CD4-positive, alpha-beta memory T cell (primary cell): ENCODE results near the gene CDCP2. TPM values are rescaled to one million over a fixed set of nuclear protein-coding genes. Genes with fewer than 3 reads are reported as not detected.

Experiments
- CTCF ChIA-PET: fragments of 350-600 bp; sonication (Branson Sonifier 250); formaldehyde crosslinking; loops from one replicate; lab custom pipeline; 2021; ENCODE audit warnings: inconsistent platforms; ENCODE audit not compliant: partially characterized antibody; lab: Charles Lee
- POLR2A ChIA-PET: fragments of 350-600 bp; sonication (Branson Sonifier 250); formaldehyde crosslinking; loops from one replicate; lab custom pipeline; 2021; ENCODE audit not compliant: partially characterized antibody; lab: Charles Lee
- DNase-seq, 5 donors: peaks; one replicate each; pipeline versions ENCODE4 v3.0.0 to v3.0.0-alpha.2; 2020 to 2022; ENCODE audit warnings: mixed read lengths in 1 of 5
- H3K27ac ChIP-seq: one replicate; pipeline ENCODE4 v1.7.0; 2013; ENCODE audit warnings: low read depth, low read length
- H3K27me3 ChIP-seq: 2 replicates; pipeline ENCODE4 v1.7.0; 2013; ENCODE audit warnings: mild to moderate bottlenecking, low read length, moderate library complexity; ENCODE audit not compliant: insufficient read depth
- H3K36me3 ChIP-seq: 2 replicates; pipeline ENCODE4 v1.7.0; 2013; ENCODE audit warnings: mild to moderate bottlenecking, low read length, moderate library complexity; ENCODE audit not compliant: insufficient read depth
- H3K4me1 ChIP-seq: 2 replicates; pipeline ENCODE4 v1.7.0; 2013; ENCODE audit warnings: mild to moderate bottlenecking, low read length, moderate library complexity; ENCODE audit not compliant: insufficient read depth
- H3K4me3 ChIP-seq, 2 donors: one replicate each; pipeline ENCODE4 v1.7.0; 2013; ENCODE audit warnings: low read length in 2 of 2, mild to moderate bottlenecking in 1 of 2
- H3K9me3 ChIP-seq, 2 donors: one replicate each; pipeline ENCODE4 v1.7.0; 2013; ENCODE audit warnings: low read length in 2 of 2, control low read depth in 1 of 2; ENCODE audit not compliant: control insufficient read depth in 1 of 2
- H3K27ac Mint-ChIP-seq, 7 donors: one replicate each; pipeline ENCODE4 v1.8.0; 2020 to 2021; ENCODE audit warnings: mixed read lengths in 7 of 7, mild to moderate bottlenecking in 6 of 7, inconsistent platforms in 3 of 7, moderate library complexity in 3 of 7
- H3K27me3 Mint-ChIP-seq, 2 donors: one replicate each; pipeline ENCODE4 v1.8.0; 2020 to 2021; ENCODE audit warnings: mixed read lengths in 2 of 2
- H3K36me3 Mint-ChIP-seq, 2 donors: one replicate each; pipeline ENCODE4 v1.8.0; 2020 to 2021; ENCODE audit warnings: mixed read lengths in 2 of 2, inconsistent platforms in 1 of 2, mild to moderate bottlenecking in 1 of 2
- H3K4me1 Mint-ChIP-seq, 4 donors: one replicate each; pipeline ENCODE4 v1.8.0; 2020 to 2021; ENCODE audit warnings: mixed read lengths in 4 of 4, mild to moderate bottlenecking in 1 of 4
- H3K4me3 Mint-ChIP-seq, 8 donors: one replicate each; pipeline ENCODE4 v1.8.0; 2020 to 2021; ENCODE audit warnings: mixed read lengths in 8 of 8, mild to moderate bottlenecking in 7 of 8, moderate library complexity in 6 of 8, inconsistent platforms in 3 of 8
- H3K9me3 Mint-ChIP-seq, 8 donors: one replicate each; pipeline ENCODE4 v1.8.0; 2020 to 2021; ENCODE audit warnings: mixed read lengths in 8 of 8, mild to moderate bottlenecking in 5 of 8, inconsistent platforms in 3 of 8, moderate library complexity in 1 of 8
- intact Hi-C: fragments of 100-400 bp; cut with micrococcal nuclease; formaldehyde crosslinking; loops from one replicate; pipeline ENCODE4 v1.15.1; 2023
- polyA plus RNA-seq, 2 donors: library from polyadenylated mRNA; unstranded; fragments of 300-500 nt; fragmentation: Illumina TruSeq; gene quantifications; one replicate each; pipeline ENCODE4 v1.2.3, GENCODE V29; 2021
- total RNA-seq, 2 experiments: library from RNA; stranded (reverse); gene quantifications; one replicate each; pipeline ENCODE4 v1.2.3, GENCODE V29; 2021

Gene CDCP2
- total and polyA plus RNA-seq, 4 experiments from 2014 or later, result 0.19 TPM; not detected in 3

GRCh38 chr1:54136963-54137533, 15.8 kb downstream of the CDCP2 start:
- intact Hi-C loops, result no loop called here
- Mint-ChIP-seq H3K36me3 (no peaks in the 10 kb centered on the region), H3K27ac (no peak overlapping the region), H3K9me3 (no peaks in the 10 kb centered on the region), H3K4me1 (no peaks in the 10 kb centered on the region), H3K4me3 (no peak overlapping the region), H3K27me3 (no peaks in the 10 kb centered on the region)
- CTCF ChIA-PET, result no interaction called here
- no peaks in the 10 kb centered on the region for H3K27me3 ChIP-seq
- no peaks in the 10 kb centered on the region for H3K4me1 ChIP-seq
- H3K9me3 ChIP-seq, result no peaks in the 10 kb centered on the region
- H3K4me3 ChIP-seq, result no peak overlapping the region
- no peaks in the 10 kb centered on the region for H3K36me3 ChIP-seq
- no peak overlapping the region for H3K27ac ChIP-seq
- no peak for DNase-seq
- POLR2A ChIA-PET, result no interaction called here

GRCh38 chr1:54136269-54136896, 16.4 kb downstream of the CDCP2 start:
- Mint-ChIP-seq H3K4me1 (no peaks in the 10 kb centered on the region), H3K4me3 (no peak overlapping the region), H3K9me3 (no peaks in the 10 kb centered on the region), H3K27ac (no peak overlapping the region), H3K27me3 (no peaks in the 10 kb centered on the region), H3K36me3 (no peaks in the 10 kb centered on the region)
- no peak overlapping the region for H3K4me3 ChIP-seq
- intact Hi-C loops, result no loop called here
- H3K27ac ChIP-seq, result no peak overlapping the region
- POLR2A ChIA-PET, result no interaction called here
- H3K27me3 ChIP-seq, result no peaks in the 10 kb centered on the region
- no peaks in the 10 kb centered on the region for H3K36me3 ChIP-seq
- H3K4me1 ChIP-seq, result no peaks in the 10 kb centered on the region
- H3K9me3 ChIP-seq, result no peaks in the 10 kb centered on the region
- CTCF ChIA-PET, result no interaction called here
- no peak for DNase-seq

GRCh38 chr1:54135436-54136120, 17.2 kb downstream of the CDCP2 start:
- no peaks in the 10 kb centered on the region for H3K4me1 ChIP-seq
- no peak overlapping the region for H3K27ac ChIP-seq
- Mint-ChIP-seq H3K4me3 (no peak overlapping the region), H3K9me3 (no peaks in the 10 kb centered on the region), H3K27ac (no peak overlapping the region), H3K4me1 (no peaks in the 10 kb centered on the region), H3K36me3 (no peaks in the 10 kb centered on the region), H3K27me3 (no peaks in the 10 kb centered on the region)
- H3K27me3 ChIP-seq, result no peaks in the 10 kb centered on the region
- ChIA-PET CTCF (no interaction called here), POLR2A (no interaction called here)
- intact Hi-C loops, result no loop called here
- H3K36me3 ChIP-seq, result no peaks in the 10 kb centered on the region
- H3K9me3 ChIP-seq, result no peaks in the 10 kb centered on the region
- H3K4me3 ChIP-seq, result no peak overlapping the region
- no peak for DNase-seq

DNA sequence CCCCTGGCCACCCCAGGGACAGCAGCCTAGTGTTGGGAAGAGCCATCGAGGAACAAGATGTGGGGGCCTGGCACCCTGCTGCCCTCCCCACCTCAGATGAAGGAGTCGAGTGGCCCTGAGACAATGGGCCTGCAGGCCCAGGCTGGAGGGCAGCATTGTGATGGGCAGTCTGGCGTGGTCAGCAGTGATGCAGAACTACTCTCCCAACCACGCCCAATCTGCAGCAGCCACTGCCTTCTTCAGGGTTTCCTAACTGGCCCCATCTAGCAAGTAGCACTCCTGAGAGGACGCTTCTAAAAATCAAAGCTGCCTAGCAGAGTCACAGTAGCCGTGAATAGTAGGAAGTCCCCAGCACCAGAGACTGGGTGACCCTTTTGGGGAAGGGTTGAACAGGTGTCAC, 18.5 kb downstream of the CDCP2 start:
- no peaks in the 10 kb centered on the region for H3K27me3 ChIP-seq
- H3K36me3 ChIP-seq, result no peaks in the 10 kb centered on the region
- H3K27ac ChIP-seq, result no peak overlapping the region
- H3K36me3 Mint-ChIP-seq, result no peaks in the 10 kb centered on the region
- H3K4me1 ChIP-seq, result no peaks in the 10 kb centered on the region
- ChIA-PET POLR2A (no interaction called here), CTCF (no interaction called here)
- H3K27me3 Mint-ChIP-seq, result no peaks in the 10 kb centered on the region
- intact Hi-C loops, result no loop called here
- H3K4me3 ChIP-seq, result no peak overlapping the region
- H3K9me3 Mint-ChIP-seq, result no peaks in the 10 kb centered on the region
- no peak overlapping the region for H3K4me3 Mint-ChIP-seq
- no peak overlapping the region for H3K27ac Mint-ChIP-seq
- H3K4me1 Mint-ChIP-seq, result no peaks in the 10 kb centered on the region
- no peak for DNase-seq
- no peaks in the 10 kb centered on the region for H3K9me3 ChIP-seq

DNA sequence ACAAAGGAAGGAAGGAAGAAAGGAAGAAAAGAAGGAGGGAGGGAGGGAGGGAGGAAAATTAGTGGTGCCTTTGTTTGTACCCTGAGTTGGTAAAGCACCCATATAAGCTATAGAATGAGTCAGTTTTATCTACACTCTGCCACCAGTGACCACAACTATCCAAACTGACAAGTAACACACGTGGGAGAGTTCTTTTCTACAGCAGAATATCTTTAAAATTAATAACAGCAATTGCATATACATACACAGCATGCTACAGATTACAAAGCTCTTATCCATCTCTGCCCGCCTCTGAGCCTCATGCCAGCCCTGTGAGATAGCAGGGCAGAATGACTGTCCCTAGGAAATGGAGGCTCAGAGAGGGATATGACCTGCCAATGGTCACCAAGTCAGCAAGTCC, 20.3 kb downstream of the CDCP2 start:
- H3K27ac Mint-ChIP-seq, result no peak overlapping the region
- ChIA-PET CTCF (no interaction called here), POLR2A (interaction anchor here (0.5 kb wide), 1 partner anchor 409 kb away, joined by 3 read pairs; no protein-coding TSS in a partner anchor)
- H3K4me3 Mint-ChIP-seq, result no peak overlapping the region
- H3K9me3 ChIP-seq, result no peaks in the 10 kb centered on the region
- no peaks in the 10 kb centered on the region for H3K36me3 Mint-ChIP-seq
- no peak overlapping the region for H3K4me3 ChIP-seq
- intact Hi-C loops, result no loop called here
- H3K27ac ChIP-seq, result no peak overlapping the region
- no peaks in the 10 kb centered on the region for H3K4me1 ChIP-seq
- no peaks in the 10 kb centered on the region for H3K27me3 Mint-ChIP-seq
- no peaks in the 10 kb centered on the region for H3K36me3 ChIP-seq
- no peak for DNase-seq
- no peaks in the 10 kb centered on the region for H3K4me1 Mint-ChIP-seq
- no peaks in the 10 kb centered on the region for H3K9me3 Mint-ChIP-seq
- H3K27me3 ChIP-seq, result no peaks in the 10 kb centered on the region

DNA sequence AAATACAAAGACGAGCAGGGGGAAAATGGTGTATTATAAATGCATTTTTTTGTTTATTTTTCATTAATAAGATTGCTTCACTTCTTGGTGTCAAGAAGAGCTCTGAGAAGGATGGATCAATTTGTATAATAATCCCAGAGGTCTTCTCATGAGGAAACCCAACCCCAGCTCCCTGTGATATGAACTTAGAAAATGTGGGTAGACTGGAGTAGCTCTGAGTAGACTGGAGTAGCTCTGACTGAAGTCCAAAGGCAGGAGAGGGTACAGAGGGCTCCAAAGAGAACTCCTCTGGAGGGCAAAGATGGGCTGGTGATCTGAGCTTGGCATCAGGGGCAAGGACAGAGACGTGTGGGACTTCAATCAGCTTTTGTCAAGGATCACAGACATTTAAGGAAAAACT, 21.4 kb downstream of the CDCP2 start:
- no peak overlapping the region for H3K4me3 ChIP-seq
- H3K4me1 ChIP-seq, result no peaks in the 10 kb centered on the region
- Mint-ChIP-seq H3K27me3 (no peaks in the 10 kb centered on the region), H3K36me3 (no peaks in the 10 kb centered on the region), H3K27ac (peak overlapping the region in 1 of 7 donors; percentile 57), H3K4me1 (no peaks in the 10 kb centered on the region), H3K9me3 (no peaks in the 10 kb centered on the region), H3K4me3 (no peak overlapping the region)
- H3K27me3 ChIP-seq, result no peaks in the 10 kb centered on the region
- DNase-seq, result no peak
- H3K27ac ChIP-seq, result no peak overlapping the region
- intact Hi-C loops, result no loop called here
- no peaks in the 10 kb centered on the region for H3K9me3 ChIP-seq
- ChIA-PET POLR2A (no interaction called here), CTCF (interaction anchor here (1.5 kb wide), 1 partner anchor 10 kb away, joined by 4 read pairs; no protein-coding TSS in a partner anchor)
- no peaks in the 10 kb centered on the region for H3K36me3 ChIP-seq

DNA sequence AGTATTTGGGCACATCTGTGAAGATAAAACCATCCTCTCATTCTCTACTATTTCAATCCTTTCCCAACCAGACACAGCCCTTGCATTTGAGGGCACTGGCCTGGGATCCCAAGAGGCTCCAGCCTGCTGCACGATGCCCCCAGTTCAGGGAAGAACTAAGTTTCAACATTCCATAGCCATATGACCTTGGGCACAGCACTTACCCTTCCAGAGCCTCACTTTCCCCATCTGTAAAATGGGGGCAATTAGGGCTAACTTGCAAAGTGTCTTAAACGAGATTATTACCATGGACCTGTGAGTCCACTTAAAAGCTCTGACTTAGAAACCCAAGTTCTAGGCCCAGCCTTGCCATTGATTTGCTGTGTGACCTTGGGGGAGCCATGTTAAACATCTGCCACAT, 22.9 kb downstream of the CDCP2 start:
- ChIA-PET CTCF (no interaction called here), POLR2A (no interaction called here)
- Histone ChIP-seq H3K4me3 (no peak overlapping the region), H3K9me3 (no peaks in the 10 kb centered on the region), H3K36me3 (no peaks in the 10 kb centered on the region), H3K27me3 (no peaks in the 10 kb centered on the region), H3K4me1 (no peaks in the 10 kb centered on the region), H3K27ac (no peak overlapping the region)
- Mint-ChIP-seq H3K27ac (no peak overlapping the region), H3K4me1 (no peaks in the 10 kb centered on the region), H3K9me3 (no peaks in the 10 kb centered on the region), H3K27me3 (no peaks in the 10 kb centered on the region), H3K36me3 (no peaks in the 10 kb centered on the region), H3K4me3 (no peak overlapping the region)
- no peak for DNase-seq
- intact Hi-C loops, result no loop called here
